Rectal smooth muscle tissue (tissue), 1 donor: ENCODE measurements around the gene SNX15.

Experiments
- H3K27ac ChIP-seq: one replicate; pipeline ENCODE4 v1.7.0; 2013; ENCODE audit warnings: low read depth, low read length, inconsistent platforms
- H3K27me3 ChIP-seq: one replicate; pipeline ENCODE4 v1.7.0; 2013; ENCODE audit warnings: low read length; ENCODE audit not compliant: control insufficient read depth, insufficient read depth
- H3K36me3 ChIP-seq: one replicate; pipeline ENCODE4 v1.7.0; 2013; ENCODE audit warnings: low read length; ENCODE audit not compliant: control insufficient read depth, insufficient read depth
- H3K4me1 ChIP-seq: one replicate; pipeline ENCODE4 v1.7.0; 2013; ENCODE audit warnings: low read length; ENCODE audit not compliant: control insufficient read depth, insufficient read depth
- H3K4me3 ChIP-seq: one replicate; pipeline ENCODE4 v1.7.0; 2013; ENCODE audit warnings: low read length
- H3K9ac ChIP-seq: one replicate; pipeline ENCODE4 v1.7.0; 2013; ENCODE audit warnings: low read length

SNX15 gene

DNA sequence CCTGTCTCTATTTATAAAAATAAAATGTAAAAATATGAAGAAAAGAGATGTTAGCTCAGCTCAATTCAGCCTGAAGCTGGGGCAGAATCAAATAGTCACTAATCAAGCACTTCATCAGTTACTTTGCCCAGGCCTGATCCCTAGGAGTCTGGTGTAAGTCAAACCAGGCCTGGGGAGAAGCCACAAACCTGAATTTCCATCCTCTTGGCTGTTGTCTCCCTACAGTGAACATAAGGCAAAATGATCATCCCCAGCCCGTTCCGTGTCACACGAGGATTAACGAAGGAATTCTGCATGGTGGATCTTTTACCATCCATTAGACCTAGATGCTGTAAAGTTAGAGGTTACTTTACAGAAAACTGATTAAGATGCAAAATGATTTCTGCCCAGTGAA is 37.6 kb downstream of the SNX15 start:
- H3K27ac ChIP-seq = no peak overlapping the region
- H3K36me3 ChIP-seq = no peaks in the 10 kb centered on the region
- H3K27me3 ChIP-seq = no peaks in the 10 kb centered on the region
- H3K4me1 ChIP-seq = no peaks in the 10 kb centered on the region
- no peak overlapping the region for H3K9ac ChIP-seq
- no peak overlapping the region for H3K4me3 ChIP-seq

GRCh38 chr11:65065851-65066250 is 38.6 kb downstream of the SNX15 start:
- Histone ChIP-seq H3K36me3 (no peaks in the 10 kb centered on the region), H3K27me3 (no peaks in the 10 kb centered on the region), H3K27ac (no peak overlapping the region), H3K4me3 (no peak overlapping the region), H3K4me1 (no peaks in the 10 kb centered on the region), H3K9ac (no peak overlapping the region)

GRCh38 chr11:65066315-65066714 is 39.1 kb downstream of the SNX15 start:
- H3K4me3 ChIP-seq = no peak overlapping the region
- no peaks in the 10 kb centered on the region for H3K4me1 ChIP-seq
- H3K9ac ChIP-seq = no peak overlapping the region
- no peaks in the 10 kb centered on the region for H3K36me3 ChIP-seq
- H3K27me3 ChIP-seq = no peaks in the 10 kb centered on the region
- H3K27ac ChIP-seq = no peak overlapping the region

DNA sequence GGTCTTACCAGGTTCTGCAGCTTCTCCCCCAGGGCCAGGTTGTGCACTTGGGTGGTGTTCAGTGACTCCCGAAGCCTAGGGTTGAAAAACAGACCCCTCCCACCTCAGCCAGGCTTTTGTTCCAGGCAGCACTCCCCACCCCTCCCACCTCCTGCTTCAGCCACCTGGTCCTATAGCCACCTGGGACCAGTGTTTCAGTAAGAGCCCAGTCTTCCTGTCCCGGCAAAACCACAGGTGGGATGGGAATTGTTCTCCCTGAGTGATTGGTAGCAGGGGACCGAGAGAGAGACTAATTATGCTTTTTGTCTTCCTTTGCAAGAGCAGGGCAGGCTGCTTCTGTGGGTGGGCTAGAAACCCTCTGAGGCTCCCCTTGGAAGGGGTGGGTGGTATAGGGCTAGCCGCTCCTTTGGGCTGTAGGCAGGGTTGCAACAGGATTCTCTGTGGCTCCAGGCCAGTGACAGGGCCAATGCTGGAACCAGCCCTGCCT is 39.6 kb downstream of the SNX15 start:
- H3K4me1 ChIP-seq = no peaks in the 10 kb centered on the region
- no peaks in the 10 kb centered on the region for H3K36me3 ChIP-seq
- no peak overlapping the region for H3K9ac ChIP-seq
- H3K4me3 ChIP-seq = no peak overlapping the region
- H3K27me3 ChIP-seq = no peaks in the 10 kb centered on the region
- H3K27ac ChIP-seq = no peak overlapping the region

GRCh38 chr11:65067446-65067845 is 40.2 kb downstream of the SNX15 start:
- no peak overlapping the region for H3K27ac ChIP-seq
- no peaks in the 10 kb centered on the region for H3K36me3 ChIP-seq
- no peak overlapping the region for H3K4me3 ChIP-seq
- H3K27me3 ChIP-seq = no peaks in the 10 kb centered on the region
- H3K4me1 ChIP-seq = no peaks in the 10 kb centered on the region
- H3K9ac ChIP-seq = no peak overlapping the region

DNA sequence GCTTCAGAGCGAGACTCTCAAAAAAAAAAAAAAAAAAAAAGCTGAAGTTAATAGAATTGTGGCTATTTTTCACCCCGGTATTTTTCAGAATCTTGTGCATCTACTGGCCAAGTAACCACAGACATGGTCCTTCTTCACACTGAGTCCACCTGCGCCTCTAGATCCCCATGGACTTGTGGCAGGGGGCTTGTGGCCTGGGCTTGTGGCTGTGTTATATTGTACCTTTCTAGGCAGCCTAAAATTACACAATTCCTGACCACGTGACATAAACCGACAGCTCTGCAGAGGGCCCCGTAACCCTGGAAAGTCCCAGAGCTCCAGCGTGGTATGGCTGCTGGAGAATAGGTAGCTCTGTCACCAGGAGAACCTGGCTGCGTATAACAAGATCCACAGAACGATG is 42.0 kb downstream of the SNX15 start:
- Histone ChIP-seq H3K27me3 (no peaks in the 10 kb centered on the region), H3K27ac (no peak overlapping the region), H3K4me3 (no peak overlapping the region), H3K4me1 (no peaks in the 10 kb centered on the region), H3K9ac (no peak overlapping the region), H3K36me3 (no peaks in the 10 kb centered on the region)

DNA sequence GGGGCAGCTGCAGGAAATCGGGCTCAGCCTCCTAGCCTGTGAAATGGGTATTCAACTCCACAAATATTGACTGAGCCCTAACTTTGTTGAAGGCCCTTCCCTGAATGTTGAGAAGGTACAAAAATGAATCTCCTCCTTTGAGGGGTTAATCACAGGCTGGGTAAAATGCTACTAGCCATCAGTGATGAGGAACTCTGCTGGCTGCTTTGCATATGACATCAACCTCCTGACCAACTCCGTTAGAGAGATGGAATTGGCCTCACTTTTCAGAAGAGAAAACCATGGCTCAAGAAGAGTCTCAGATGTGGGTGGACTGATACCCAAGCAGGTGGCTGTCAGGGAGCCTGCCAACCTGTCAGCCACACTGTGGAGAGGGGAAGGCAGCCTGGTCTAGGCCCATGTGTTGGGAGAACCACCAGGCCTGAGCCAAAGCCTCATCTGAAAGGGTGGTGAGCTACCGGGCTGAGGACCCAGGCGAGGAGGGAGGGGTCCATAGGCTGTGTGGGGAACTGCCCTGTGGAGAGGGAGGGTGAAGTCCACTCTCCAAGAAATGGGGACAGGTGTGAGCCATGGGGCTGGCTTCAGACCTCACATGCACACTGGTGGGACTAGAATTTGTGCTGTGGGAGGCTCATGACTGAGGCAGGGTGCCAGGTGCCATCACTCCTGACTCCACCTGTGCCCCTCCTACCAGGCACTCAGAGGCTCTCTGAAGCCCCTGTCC is 44.8 kb downstream of the SNX15 start:
- Histone ChIP-seq H3K36me3 (no peaks in the 10 kb centered on the region), H3K27ac (no peak overlapping the region)

GRCh38 chr11:65072631-65072966 is 45.4 kb downstream of the SNX15 start:
- Histone ChIP-seq H3K9ac (no peak overlapping the region), H3K27me3 (no peaks in the 10 kb centered on the region), H3K27ac (no peak overlapping the region), H3K36me3 (no peaks in the 10 kb centered on the region), H3K4me3 (no peak overlapping the region), H3K4me1 (no peaks in the 10 kb centered on the region)

More for the DNA sequence above, 44.8 kb downstream of the SNX15 start:
- no peak overlapping the region for H3K4me3 ChIP-seq
- no peaks in the 10 kb centered on the region for H3K27me3 ChIP-seq
- H3K4me1 ChIP-seq = no peaks in the 10 kb centered on the region
- H3K9ac ChIP-seq = no peak overlapping the region

GRCh38 chr11:65077451-65077850 is 50.2 kb downstream of the SNX15 start:
- Histone ChIP-seq H3K27me3 (no peaks in the 10 kb centered on the region), H3K27ac (no peak overlapping the region), H3K4me3 (no peak overlapping the region), H3K36me3 (no peaks in the 10 kb centered on the region), H3K4me1 (no peaks in the 10 kb centered on the region), H3K9ac (no peak overlapping the region)

- Histone ChIP-seq H3K36me3 (no peaks in the 10 kb centered on the region), H3K9ac (no peak overlapping the region), H3K4me3 (no peak overlapping the region), H3K27ac (no peak overlapping the region), H3K27me3 (no peaks in the 10 kb centered on the region), H3K4me1 (no peaks in the 10 kb centered on the region)
These were observed 50.9 kb downstream of the SNX15 start for GRCh38 chr11:65078151-65078550.

- Histone ChIP-seq H3K9ac (no peak overlapping the region), H3K27me3 (no peaks in the 10 kb centered on the region), H3K4me3 (no peak overlapping the region), H3K27ac (no peak overlapping the region), H3K36me3 (no peaks in the 10 kb centered on the region), H3K4me1 (no peaks in the 10 kb centered on the region)
These were observed 51.6 kb downstream of the SNX15 start for GRCh38 chr11:65078786-65079342.

- Histone ChIP-seq H3K9ac (no peak overlapping the region), H3K27ac (no peak overlapping the region), H3K4me3 (peak overlapping the region; percentile 75)
These were observed 56.0 kb downstream of the SNX15 start for GRCh38 chr11:65083134-65083833.

More at GRCh38 chr11:65083134-65083833, 56.0 kb downstream of the SNX15 start:
- H3K36me3 ChIP-seq = peaks cover 7% of the 10 kb centered on the region
- H3K4me1 ChIP-seq = peaks cover 4% of the 10 kb centered on the region
- no peaks in the 10 kb centered on the region for H3K27me3 ChIP-seq
